Fibroblast of the aortic adventitia (primary cell): ENCODE measurements around the gene CDH24. TPM values are rescaled to one million over a fixed set of nuclear protein-coding genes. Genes with fewer than 3 reads are reported as not detected.

Experiments used
- DNase-seq: peaks from one replicate; pipeline ENCODE4 v3.0.0-alpha.2; 2010; ENCODE audit warnings: low read depth
- H3K4me3 ChIP-seq: 2 replicates; pipeline ENCODE4 v1.5.1; 2011; ENCODE audit warnings: low read depth, mild to moderate bottlenecking, control low read depth, low read length, moderate library complexity
- total RNA-seq: library from RNA; depleted of rRNA; stranded (reverse); fragments of >200 nt; gene quantifications from 2 replicates; pipeline ENCODE4 v1.2.3, GENCODE V29; 2012; ENCODE audit warnings: low replicate concordance
- TF ChIP-seq, protein P1 (sequence below): IDR thresholded peaks from 2 replicates; pipeline ENCODE4 v1.5.1; 2011; ENCODE audit warnings: mild to moderate bottlenecking, low read length, control low read depth, inconsistent platforms; ENCODE audit not compliant: insufficient read depth

Gene CDH24
- total RNA-seq, 1 donor, result 3.7 TPM

DNA sequence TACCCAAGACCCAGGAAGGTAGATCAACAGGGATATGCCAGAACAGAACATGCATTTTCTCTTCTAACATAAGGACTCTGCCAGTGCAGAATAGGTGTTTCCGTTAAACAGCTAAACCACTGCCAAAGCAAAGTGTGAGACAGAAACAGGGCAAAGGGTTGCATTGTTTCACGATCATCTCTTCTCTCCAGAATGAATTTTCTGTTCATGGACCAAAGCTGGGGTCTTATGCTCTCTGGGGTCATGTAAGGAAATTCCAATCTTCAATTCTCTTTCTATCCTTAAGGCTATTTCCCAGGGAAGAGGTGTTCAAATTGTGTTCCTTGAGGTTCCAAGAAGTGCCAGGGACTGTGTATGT lies 33.5 kb downstream of the CDH24 start:
- H3K4me3 ChIP-seq, result no peak overlapping the region
- DNase-seq, result no peak
- TF ChIP-seq, protein P1, sequence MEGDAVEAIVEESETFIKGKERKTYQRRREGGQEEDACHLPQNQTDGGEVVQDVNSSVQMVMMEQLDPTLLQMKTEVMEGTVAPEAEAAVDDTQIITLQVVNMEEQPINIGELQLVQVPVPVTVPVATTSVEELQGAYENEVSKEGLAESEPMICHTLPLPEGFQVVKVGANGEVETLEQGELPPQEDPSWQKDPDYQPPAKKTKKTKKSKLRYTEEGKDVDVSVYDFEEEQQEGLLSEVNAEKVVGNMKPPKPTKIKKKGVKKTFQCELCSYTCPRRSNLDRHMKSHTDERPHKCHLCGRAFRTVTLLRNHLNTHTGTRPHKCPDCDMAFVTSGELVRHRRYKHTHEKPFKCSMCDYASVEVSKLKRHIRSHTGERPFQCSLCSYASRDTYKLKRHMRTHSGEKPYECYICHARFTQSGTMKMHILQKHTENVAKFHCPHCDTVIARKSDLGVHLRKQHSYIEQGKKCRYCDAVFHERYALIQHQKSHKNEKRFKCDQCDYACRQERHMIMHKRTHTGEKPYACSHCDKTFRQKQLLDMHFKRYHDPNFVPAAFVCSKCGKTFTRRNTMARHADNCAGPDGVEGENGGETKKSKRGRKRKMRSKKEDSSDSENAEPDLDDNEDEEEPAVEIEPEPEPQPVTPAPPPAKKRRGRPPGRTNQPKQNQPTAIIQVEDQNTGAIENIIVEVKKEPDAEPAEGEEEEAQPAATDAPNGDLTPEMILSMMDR, result no peak

- no peak overlapping the region for H3K4me3 ChIP-seq
- no peak for DNase-seq
- TF ChIP-seq, protein P1, result no peak
Measured at GRCh38 chr14:23023022-23023794, 34.1 kb downstream of the CDH24 start.

GRCh38 chr14:23021889-23022442 lies 35.4 kb downstream of the CDH24 start:
- no peak overlapping the region for H3K4me3 ChIP-seq
- DNase-seq, result no peak
- TF ChIP-seq, protein P1, result no peak

GRCh38 chr14:23021434-23021833 lies 35.9 kb downstream of the CDH24 start:
- TF ChIP-seq, protein P1, result no peak
- DNase-seq, result no peak
- no peak overlapping the region for H3K4me3 ChIP-seq

DNA sequence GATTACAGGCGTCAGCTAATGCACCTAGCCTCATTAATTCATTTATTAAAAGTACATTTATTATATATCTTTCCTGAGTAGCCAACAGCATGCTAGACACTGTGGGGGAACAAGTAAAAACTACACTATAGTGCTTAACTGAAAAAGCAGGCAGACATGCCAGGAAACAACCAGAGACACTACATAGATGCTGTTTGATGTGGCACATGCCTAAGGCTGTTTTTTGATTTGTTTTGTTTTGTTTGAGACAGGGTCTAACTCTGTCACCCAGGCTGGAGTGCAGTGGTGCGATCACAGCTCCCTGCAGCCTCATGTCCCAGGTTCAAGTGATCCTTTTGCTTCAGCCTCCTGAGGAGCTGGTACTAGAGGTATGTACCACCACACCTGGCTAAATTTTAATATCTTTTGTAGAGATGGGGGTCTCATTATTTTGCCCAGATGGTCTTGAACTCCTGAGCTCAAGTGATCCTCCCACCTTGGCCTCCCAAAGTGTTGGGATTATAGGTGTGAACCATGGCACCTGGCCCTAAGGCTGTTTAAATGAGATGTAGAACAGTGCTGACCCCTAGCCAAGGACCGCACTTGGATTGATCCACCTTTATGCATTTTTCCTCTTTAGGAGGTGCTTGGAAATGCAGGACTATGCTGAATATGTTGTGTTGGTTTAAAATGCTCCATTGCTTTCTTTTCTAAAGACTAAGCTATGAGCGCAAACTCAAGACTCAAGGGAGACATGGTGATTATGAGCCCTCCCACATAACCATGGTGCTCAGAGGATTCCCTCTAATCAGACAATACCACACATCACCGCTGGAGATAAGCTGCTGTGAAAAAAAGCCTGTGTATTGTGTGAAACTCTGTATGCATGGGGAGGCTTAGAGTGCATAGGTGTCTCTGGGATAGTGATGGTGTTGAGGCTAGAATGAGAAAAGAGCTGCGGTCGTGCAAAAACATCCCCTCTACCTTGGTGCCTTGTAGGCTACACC lies 36.9 kb downstream of the CDH24 start:
- no peak overlapping the region for H3K4me3 ChIP-seq
- no peak for DNase-seq
- TF ChIP-seq, protein P1, result no peak

DNA sequence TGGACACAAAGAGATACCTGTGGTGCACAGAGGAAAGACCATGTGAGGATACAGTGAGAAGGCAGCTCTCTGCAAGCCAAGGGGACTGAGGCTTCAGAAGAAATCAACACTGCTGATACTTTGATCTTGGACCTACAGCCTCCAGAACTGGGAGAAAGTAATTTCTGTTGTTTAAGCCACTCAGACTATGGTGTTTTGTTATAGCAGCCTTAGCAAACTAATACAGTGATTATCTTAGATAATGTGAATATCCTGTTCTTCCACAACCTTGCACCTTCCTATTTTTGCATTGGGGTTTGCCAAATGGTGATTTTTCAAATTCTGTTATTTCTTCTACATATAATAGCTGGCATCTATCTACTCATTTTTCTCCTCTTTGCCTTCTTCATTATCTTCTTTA lies 39.2 kb downstream of the CDH24 start:
- TF ChIP-seq, protein P1, result no peak
- H3K4me3 ChIP-seq, result no peak overlapping the region
- no peak for DNase-seq
